Spleen (tissue), 11 donors: Measurements from ENCODE around the gene NLRP3. TPM values are rescaled to one million over a fixed set of nuclear protein-coding genes. Genes with fewer than 3 reads are reported as not detected.

ENCODE experiments used
- DNase-seq: peaks from one replicate; pipeline ENCODE4 v3.0.0-alpha.2; 2020
- H3K27ac ChIP-seq, 8 donors: fragments of 200-600 bp; sonication (generic) in 7 of 8; 1 replicate in 4 of 8; 2 replicates in 4 of 8; pipeline versions ENCODE4 v1.5.0 to v1.8.0; 2016 to 2021; ENCODE audit warnings: inconsistent platforms in 4 of 8, mild to moderate bottlenecking in 4 of 8, moderate library complexity in 1 of 8
- H3K27me3 ChIP-seq, 7 donors: fragments of 200-600 bp; sonication (generic) in 6 of 7; replicated peaks in 1 of 7; 1 replicate in 4 of 7; 2 replicates in 3 of 7; pipeline versions ENCODE4 v1.5.0 to v1.8.0; 2016 to 2021; ENCODE audit warnings: inconsistent platforms in 3 of 7, mild to moderate bottlenecking in 1 of 7
- H3K36me3 ChIP-seq, 6 donors: fragments of 200-600 bp; sonication (generic) in 5 of 6; 1 replicate in 4 of 6; 2 replicates in 2 of 6; pipeline versions ENCODE4 v1.5.0 to v1.8.0; 2016 to 2021; ENCODE audit warnings: inconsistent platforms in 2 of 6
- H3K4me1 ChIP-seq, 6 donors: fragments of 200-600 bp; sonication (generic) in 5 of 6; 1 replicate in 3 of 6; 2 replicates in 3 of 6; pipeline versions ENCODE4 v1.5.0 to v1.8.0; 2016 to 2021; ENCODE audit warnings: inconsistent platforms in 3 of 6
- H3K4me3 ChIP-seq, 8 donors: fragments of 200-600 bp; sonication (generic) in 7 of 8; 1 replicate in 4 of 8; 2 replicates in 4 of 8; pipeline versions ENCODE4 v1.5.0 to v1.8.0; 2016 to 2021; ENCODE audit warnings: inconsistent platforms in 4 of 8, mild to moderate bottlenecking in 4 of 8, moderate library complexity in 2 of 8
- H3K9me3 ChIP-seq, 8 donors: fragments of 200-600 bp; sonication (generic) in 7 of 8; 1 replicate in 4 of 8; 2 replicates in 4 of 8; pipeline versions ENCODE4 v1.5.0 to v1.8.0; 2016 to 2021; ENCODE audit warnings: inconsistent platforms in 4 of 8
- CTCF ChIP-seq, 11 experiments: fragments of 200-600 bp in 7 of 11; fragments of 450-650 bp in 4 of 11; sonication (generic) in 4 of 11; IDR thresholded peaks in 8 of 11; conservative IDR thresholded peaks in 3 of 11; 1 replicate in 7 of 11; 2 replicates in 4 of 11; pipeline versions ENCODE4 v1.4.0 to v1.8.0; 2016 to 2021; ENCODE audit warnings: antibody characterized with exemption in 11 of 11, inconsistent platforms in 4 of 11, mild to moderate bottlenecking in 1 of 11
- POLR2A ChIP-seq, 3 donors: fragments of 450-650 bp; IDR thresholded peaks; one replicate each; pipeline ENCODE4 v1.5.1; 2017; ENCODE audit warnings: antibody characterized with exemption in 3 of 3, mild to moderate bottlenecking in 1 of 3
- POLR2AphosphoS5 ChIP-seq, 3 donors: sonication (generic); formaldehyde crosslinking; IDR thresholded peaks; one replicate each; pipeline ENCODE4 v1.5.1; 2017; ENCODE audit warnings: antibody characterized with exemption in 3 of 3
- WGBS, 5 donors: extraction: QIAGEN DNeasy Blood & Tissue Kit in 3 of 5; methylation state at CpG; one replicate each; pipeline versions ENCODE4 v1.1.5 to v1.1.7; 2013 to 2018; 5-methylcytosine and 5-hydroxymethylcytosine counted together
- intact Hi-C: fragments of 100-400 bp; cut with DNase I; formaldehyde crosslinking; loops from one replicate; pipeline ENCODE4 v1.15.0; 2023; ENCODE audit warnings: low total_unique reads
- polyA plus RNA-seq, 3 donors: library from polyadenylated mRNA; stranded (reverse); fragments of 200-250 nt; gene quantifications; one replicate each; pipeline ENCODE4 v1.2.1, GENCODE V29; 2013
- total RNA-seq, 7 donors: library from RNA; depleted of rRNA in 3 of 7; stranded (reverse); fragments of >200 nt in 3 of 7; fragmentation: NEBNext Ultra II Directional in 4 of 7; extraction: Animal tissue kit (Norgen Biotek cat#: 25700) in 4 of 7; gene quantifications; one replicate each; pipeline versions ENCODE4 v1.1.0 to v1.2.1, GENCODE V29; 2016 to 2021
- donor health status: healthy with polysubstance abuse.
- donor health status: DM: no; HTN: no; CAD: no; lungs with moderate emphysema.
- donor health status: DM: no; HTN: no; CAD: no.
- donor health status: Bipolar disorder and iron deficiency.
- donor health status: healthy.
- donor health status: DM: no; HTN: no; CAD: no.
- donor health status: DM: yes; HTN: yes; CAD: no.

Gene NLRP3
- total and polyA plus RNA-seq, 10 donors: 1.2 to 17.0 (median 9.1) TPM

DNA sequence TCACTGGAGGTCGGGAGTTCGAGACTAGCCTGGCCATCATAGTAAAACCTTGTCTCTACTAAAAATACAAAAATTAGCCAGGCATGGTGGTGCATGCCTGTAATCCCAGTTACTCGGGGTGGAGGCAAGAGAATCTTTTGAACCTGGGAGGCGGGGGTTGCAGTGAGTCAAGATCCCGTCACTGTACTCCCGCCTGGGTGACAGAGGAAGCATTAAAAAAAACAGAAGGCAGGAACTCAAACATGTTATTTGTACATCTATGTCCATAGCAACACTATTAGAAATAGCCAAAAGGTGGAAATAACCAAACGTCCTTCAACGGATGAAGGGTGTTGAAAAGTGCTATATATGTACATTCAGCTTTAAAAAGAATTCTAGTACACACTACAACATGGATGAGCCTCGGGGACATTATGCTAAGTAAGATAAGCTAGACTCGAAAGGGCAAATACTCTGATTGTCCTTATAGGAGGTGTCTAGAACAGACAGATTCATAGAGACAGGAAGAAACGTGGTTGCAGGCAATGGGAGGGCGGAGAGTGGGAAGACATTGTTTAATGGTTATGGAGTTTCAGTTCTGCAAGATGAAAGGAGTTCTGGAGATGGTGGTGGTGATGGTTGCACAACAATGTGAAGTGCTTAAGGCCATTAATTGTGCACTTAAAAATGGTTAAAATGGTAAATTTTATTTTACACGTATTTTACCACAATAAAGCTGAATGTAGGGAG, 19.2 kb downstream of the NLRP3 start:
- WGBS, 5 donors: 69 to 78% (median 71%) methylated on average over 13 of the region's 13 CpGs

GRCh38 chr1:247435759-247436147, 19.8 kb downstream of the NLRP3 start:
- peaks cover 0 to 52% (median 16%) of the 10 kb centered on the region in 6 donors for H3K4me1 ChIP-seq
- no peak for DNase-seq
- H3K36me3 ChIP-seq: peaks cover 0 to 31% (median 0%) of the 10 kb centered on the region in 6 donors
- intact Hi-C loops: no loop called here
- TF ChIP-seq CTCF (IDR thresholded peaks at IDR 0.05 in 8 of 11, conservative IDR thresholded peaks at IDR 0.05 in 3 of 11): no peak
- TF ChIP-seq POLR2AphosphoS5 (IDR thresholded peaks at IDR 0.05): no peak
- no peak for TF ChIP-seq POLR2A (IDR thresholded peaks at IDR 0.05)
- H3K9me3 ChIP-seq: no peaks in the 10 kb centered on the region
- no peak overlapping the region for H3K4me3 ChIP-seq
- WGBS, 5 donors: 69 to 92% (median 89%) methylated on average over 3 of the region's 3 CpGs
- H3K27me3 ChIP-seq: no peaks in the 10 kb centered on the region
- no peak overlapping the region for H3K27ac ChIP-seq

More for the DNA sequence above, 19.2 kb downstream of the NLRP3 start:
- Histone ChIP-seq H3K4me1 (peaks cover 0 to 51% (median 12%) of the 10 kb centered on the region in 6 donors), H3K36me3 (peaks cover 0 to 31% (median 0%) of the 10 kb centered on the region in 6 donors), H3K27ac (no peak overlapping the region), H3K9me3 (no peaks in the 10 kb centered on the region), H3K27me3 (no peaks in the 10 kb centered on the region), H3K4me3 (no peak overlapping the region)
- DNase-seq: no peak
- no peak for TF ChIP-seq CTCF (IDR thresholded peaks at IDR 0.05 in 8 of 11, conservative IDR thresholded peaks at IDR 0.05 in 3 of 11)
- TF ChIP-seq POLR2AphosphoS5 (IDR thresholded peaks at IDR 0.05): no peak
- no peak for TF ChIP-seq POLR2A (IDR thresholded peaks at IDR 0.05)
- intact Hi-C loops: no loop called here

DNA sequence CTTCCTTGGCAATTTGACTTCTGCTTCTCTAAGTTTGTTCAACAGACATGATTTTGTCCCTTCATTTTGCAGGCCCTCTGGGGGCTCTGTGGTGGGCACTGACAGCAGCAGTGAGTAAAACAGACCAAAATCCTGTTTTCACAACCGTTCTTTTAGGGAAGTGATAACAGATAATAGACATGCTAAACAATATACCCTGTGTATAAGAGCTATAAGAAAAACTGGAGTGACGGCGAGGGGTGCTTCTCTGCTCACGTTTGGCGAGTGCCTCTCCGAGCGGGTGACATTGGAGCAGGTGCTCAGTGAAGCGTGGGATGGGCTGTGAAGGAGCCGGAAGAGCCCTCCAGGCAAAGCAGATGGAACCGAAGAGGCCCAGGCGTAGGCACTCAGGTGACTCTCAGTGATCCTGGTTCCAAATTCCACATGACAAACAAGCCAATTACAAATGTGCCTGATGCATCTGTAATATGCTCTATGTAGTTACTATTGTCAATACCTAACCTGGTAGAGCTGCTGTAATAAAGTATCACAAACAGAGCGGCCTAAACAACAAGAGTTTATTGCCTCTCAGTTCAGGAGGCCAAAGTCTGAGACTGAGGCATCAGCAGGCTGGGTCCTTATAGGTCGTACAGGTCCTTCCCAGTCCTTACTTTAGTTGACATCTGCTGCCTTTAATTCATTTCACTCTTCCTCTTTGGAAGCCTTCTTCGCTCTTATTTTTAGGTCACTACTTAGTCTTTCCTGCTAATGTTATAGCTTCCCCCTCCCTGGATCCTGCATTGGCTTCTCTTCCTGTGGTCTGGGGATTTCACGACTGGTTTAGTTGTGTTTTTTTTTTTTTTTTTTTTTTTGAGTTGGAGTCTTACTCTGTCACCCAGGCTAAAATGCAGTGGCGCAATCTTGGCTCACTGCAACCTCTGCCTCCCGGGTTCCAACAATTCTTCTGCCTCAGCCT, 21.9 kb downstream of the NLRP3 start:
- Histone ChIP-seq H3K27me3 (no peaks in the 10 kb centered on the region), H3K4me3 (no peak overlapping the region), H3K9me3 (no peaks in the 10 kb centered on the region), H3K27ac (peak overlapping the region in 2 of 8 donors; percentile 30 to 44), H3K4me1 (peaks cover 0 to 68% (median 16%) of the 10 kb centered on the region in 6 donors), H3K36me3 (peaks cover 0 to 18% (median 0%) of the 10 kb centered on the region in 6 donors)
- DNase-seq: no peak
- 66 to 77% (median 68%) methylated on average over 17 of the region's 17 CpGs for WGBS, 5 donors
- intact Hi-C loops: no loop called here
- no peak for TF ChIP-seq POLR2AphosphoS5 (IDR thresholded peaks at IDR 0.05)
- TF ChIP-seq POLR2A (IDR thresholded peaks at IDR 0.05): no peak
- TF ChIP-seq CTCF (IDR thresholded peaks at IDR 0.05 in 8 of 11, conservative IDR thresholded peaks at IDR 0.05 in 3 of 11): no peak
